Fibroblast of skin of right biceps (primary cell): Measurements from ENCODE around the gene RORB.

Experiments used
- DNase-seq: peaks from one replicate; pipeline ENCODE4 v3.0.0-alpha.2; 2013

The RORB gene

GRCh38 chr9:74609671-74610405, 112.7 kb downstream of the RORB start:
- no peak for DNase-seq

- DNase-seq, result no peak
Observed at GRCh38 chr9:74610523-74611061, 113.5 kb downstream of the RORB start.

- no peak for DNase-seq
Observed at GRCh38 chr9:74630228-74630627, 133.1 kb downstream of the RORB start.

DNA sequence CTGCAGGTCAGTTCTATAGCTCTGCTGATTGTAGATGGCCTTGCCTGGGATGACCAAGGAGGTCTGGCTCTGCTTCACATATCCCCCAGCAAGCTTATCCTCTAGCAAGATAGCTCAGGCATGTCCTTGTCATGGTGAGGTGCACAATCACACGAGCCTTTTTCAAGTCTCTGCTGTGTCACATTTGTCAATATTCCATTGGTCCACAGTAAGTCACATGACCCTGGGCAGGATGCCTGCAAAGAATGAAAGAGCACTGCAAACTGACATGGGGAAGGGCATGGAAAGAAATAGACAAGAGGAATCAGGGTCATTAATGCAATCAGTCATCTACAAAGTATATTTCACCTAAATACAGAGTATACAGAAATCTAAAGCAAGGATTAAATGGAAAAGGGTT, 142.0 kb downstream of the RORB start:
- no peak for DNase-seq

GRCh38 chr9:74642376-74642775, 145.2 kb downstream of the RORB start:
- no peak for DNase-seq

DNA sequence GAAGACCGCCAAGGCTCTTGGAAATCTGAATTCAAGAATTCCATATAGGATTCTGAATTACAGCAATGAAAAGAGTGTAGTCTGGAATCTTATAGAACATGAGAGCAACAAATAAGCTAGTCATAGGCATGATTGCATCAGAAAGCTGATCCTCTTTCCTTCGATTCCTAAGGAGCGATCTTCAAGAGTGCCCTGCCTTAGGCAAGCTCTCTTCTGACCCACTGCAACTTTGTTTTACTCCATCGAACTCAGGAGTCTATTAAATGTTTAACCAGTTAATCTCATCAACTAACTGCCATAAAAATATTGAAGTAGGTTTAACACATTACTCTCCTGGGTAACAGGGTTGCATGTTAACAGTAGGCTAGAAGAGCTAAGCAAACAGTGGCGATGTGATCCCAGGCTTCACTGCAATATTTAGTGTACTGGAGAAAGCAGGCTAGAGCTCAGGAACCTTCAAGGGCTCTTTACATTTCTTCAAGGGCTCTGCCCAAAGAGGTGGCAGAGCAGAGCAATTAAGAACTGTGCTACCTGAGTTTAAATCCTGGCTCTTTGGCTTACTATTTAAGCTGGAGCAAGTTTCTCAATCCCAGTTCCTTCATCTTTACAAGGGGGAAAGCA, 146.3 kb downstream of the RORB start:
- DNase-seq, result no peak

- no peak for DNase-seq
Observed at GRCh38 chr9:74644023-74644422, 146.9 kb downstream of the RORB start.

GRCh38 chr9:74645007-74645639, 148.0 kb downstream of the RORB start:
- DNase-seq, result peak; percentile 10

DNA sequence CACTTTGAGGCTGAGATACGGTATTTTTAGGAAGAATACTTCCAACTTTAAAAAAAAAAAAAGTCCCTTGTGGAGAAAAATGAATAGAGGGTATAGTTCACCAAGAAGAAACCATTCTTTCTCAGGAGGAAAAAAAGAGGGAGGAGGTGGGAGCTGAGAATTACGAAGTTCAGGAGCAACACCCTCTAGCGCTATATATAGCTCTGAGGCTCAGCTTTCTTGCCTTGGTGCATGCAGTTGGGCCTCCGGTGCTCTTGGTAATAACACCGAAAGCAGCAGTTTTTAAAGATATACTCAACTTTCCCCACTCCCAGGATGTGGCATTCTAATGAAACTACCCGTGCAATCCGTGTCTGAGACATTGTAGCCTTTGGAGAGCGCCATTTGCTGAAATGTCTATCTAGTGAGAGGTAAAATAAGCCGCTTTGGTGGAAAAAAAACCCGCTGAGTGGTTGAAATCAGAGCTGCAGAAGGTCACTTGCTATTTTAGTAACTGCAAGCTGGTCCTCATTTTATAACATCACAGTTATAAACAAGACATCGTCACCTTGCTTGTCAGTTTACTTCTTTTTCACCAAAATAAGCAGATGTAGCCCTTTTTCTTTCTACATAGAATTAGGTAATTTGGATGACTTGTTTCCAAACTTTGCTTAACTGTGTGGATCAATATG, 156.4 kb downstream of the RORB start:
- no peak for DNase-seq

GRCh38 chr9:74662674-74663073, 165.5 kb downstream of the RORB start:
- DNase-seq, result no peak

DNA sequence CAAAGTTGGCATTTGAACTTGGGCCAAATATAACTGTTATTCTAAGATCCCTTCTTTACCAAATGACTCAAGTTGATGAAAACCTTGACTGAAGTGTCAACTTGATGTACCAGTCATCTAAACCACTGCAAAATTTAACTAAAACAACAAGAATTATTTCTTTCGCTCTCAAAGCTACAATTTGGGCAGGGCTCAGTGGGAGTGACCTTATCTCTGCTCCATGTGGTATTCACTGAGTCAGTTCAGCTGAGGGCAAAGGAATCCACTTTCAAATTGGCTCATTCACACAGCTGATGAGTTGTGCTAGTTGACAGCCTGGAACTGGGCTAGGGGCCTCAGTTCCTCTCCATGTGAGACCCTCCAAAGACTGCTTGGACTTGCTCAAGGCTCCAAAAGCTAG, 166.3 kb downstream of the RORB start:
- DNase-seq, result no peak

- no peak for DNase-seq
Observed at GRCh38 chr9:74666625-74667316, 169.6 kb downstream of the RORB start.

DNA sequence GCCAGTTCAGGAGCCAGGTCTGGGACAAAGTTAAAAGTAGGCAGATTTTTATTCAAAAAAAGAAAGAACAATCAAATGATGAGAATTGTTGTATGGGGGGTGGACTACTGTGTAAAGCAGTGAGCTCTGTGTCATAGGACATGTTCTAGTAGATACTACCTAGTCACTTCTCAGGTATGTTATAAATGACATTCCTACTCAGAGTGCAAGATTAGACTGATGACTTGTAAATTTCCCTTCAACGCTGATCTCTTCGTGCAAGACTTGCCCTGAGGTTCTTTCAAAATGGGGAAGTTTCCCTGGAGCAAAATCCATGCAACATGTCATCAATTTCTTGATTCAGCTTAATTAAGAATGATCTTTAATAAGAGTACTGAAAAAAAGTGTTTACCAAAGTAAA, 175.1 kb downstream of the RORB start:
- DNase-seq, result no peak

GRCh38 chr9:74674077-74674476, 176.9 kb downstream of the RORB start:
- no peak for DNase-seq

- no peak for DNase-seq
Observed at GRCh38 chr9:74681906-74682305, 184.8 kb downstream of the RORB start.

GRCh38 chr9:74683322-74683721, 186.2 kb downstream of the RORB start:
- no peak for DNase-seq

GRCh38 chr9:74691058-74691457, 193.9 kb downstream of the RORB start:
- no peak for DNase-seq

- no peak for DNase-seq
Observed at GRCh38 chr9:74696520-74696919, 199.4 kb downstream of the RORB start.

- no peak for DNase-seq
Observed at GRCh38 chr9:74697535-74697934, 200.4 kb downstream of the RORB start.

DNA sequence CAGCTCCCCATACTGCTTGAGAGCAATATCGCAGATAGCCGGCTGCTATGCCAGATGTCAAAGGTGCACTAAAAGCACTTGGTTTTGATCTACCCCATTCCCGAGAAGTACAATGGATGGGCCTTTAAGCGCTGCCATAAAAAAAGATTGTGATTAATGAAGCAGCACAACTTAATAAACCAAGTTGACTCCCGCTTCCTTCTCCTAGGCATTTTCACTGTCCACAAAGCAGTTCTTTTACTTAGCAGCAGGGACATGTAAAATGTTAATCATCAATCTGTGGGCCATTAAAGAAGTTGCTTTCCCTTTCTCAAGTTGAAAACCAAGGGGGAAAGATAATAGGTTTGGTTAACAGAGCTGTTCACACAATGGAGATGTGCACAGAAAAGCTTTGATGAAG, 214.2 kb downstream of the RORB start:
- DNase-seq, result no peak

DNA sequence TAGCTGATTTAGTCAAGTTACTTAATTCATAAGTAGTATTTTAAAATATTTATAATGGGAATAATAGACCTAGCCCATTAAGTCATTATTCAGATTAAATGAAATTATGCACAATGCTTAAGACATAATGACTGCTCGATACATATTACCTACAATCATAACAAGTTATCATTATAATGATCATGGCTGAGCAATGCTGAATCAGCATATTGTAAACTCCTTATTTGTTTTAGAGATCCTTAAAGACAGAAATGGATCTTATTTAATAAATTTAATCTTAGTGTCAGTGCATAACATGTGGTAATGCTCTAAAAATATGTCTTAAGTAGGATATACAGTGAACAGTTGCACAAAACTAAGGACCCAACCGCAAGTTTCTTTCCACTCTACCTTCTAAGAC, 221.6 kb downstream of the RORB start:
- DNase-seq, result no peak

GRCh38 chr9:74719306-74719705, 222.2 kb downstream of the RORB start:
- DNase-seq, result no peak
